ENCODE results near the gene CT45A1.
"Not testable (repeated sequence)": the region's sequence is repeated elsewhere in the genome, so short reads cannot be mapped to it uniquely, and the experiment has no call there.

CT45A1 gene, protein sequence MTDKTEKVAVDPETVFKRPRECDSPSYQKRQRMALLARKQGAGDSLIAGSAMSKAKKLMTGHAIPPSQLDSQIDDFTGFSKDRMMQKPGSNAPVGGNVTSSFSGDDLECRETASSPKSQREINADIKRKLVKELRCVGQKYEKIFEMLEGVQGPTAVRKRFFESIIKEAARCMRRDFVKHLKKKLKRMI

DNA sequence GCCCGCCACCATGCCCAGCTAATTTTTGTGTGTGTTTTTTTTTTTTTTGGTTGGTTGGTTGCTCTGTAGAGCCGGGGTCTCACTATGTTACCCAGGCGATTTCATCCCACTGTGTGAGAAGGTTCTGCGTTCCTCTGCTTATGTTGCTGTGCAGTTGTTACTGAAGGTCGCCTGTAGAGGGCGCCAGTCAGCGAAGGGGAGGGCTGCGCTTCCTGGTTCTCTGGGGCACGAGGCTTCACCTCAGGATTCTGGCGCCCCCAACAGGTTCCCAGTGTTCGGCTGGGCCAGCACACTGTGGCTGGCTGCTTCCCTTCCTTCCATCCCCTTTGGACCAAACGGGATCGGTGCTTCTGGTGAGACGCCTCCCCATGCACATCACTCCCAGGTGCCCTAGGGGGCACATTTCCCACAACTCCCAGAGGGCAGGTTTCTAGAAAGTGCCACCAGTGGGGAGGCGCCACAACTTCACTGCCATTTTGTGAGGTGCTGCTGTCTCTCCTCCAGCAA is at the start of gene CT45A1:
CT45A1 (plus strand) TSS at position 457 of the 507 bp plus-strand sequence. CDS start 5,302 bp downstream, outside the sequence.
- DNase-seq (ENCODE audit: low read depth, low spot score) = not testable (repeated sequence)

DNA sequence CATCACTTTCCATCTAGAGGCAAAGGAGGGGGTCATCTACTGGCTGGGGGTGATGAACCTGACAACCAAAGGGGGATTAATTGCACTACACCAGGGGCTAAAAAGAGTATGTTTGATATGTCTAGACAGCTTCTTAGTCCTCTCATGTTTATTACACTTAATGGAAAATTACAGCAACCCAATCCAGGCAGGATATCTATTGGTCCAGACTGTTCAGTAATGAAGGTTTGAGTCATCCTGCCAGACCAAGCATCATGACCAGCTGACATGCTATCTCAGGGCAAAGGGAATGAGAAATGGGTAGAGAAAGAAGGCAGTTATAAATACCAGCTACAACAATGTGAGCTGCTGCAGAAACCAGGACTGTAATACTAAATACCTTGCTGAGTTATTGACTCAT is 40.5 kb upstream of the CT45A1 start:
- not testable (repeated sequence) for DNase-seq (ENCODE audit: low read depth, low spot score)

DNA sequence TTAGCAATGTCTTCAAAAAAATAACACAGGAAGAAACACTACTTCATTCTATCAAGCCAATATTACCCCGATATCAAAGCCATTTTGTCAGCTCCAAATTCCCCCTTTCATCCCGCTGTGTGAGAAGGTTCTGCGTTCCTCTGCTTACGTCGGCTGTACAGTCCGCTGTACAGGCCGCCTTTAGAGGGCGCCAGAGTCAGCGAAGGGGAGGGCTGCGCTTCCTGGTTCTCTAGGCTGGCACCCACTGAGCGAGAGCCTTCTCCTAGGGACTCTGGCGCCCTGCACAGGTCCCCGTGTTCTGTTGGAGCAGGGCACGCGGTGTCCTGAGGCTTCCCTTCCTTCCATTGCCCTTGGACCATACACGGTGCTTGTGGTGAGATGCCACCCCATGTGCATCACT is 25.3 kb upstream of the CT45A1 start:
- DNase-seq (ENCODE audit: low read depth, low spot score) = no peak

DNA sequence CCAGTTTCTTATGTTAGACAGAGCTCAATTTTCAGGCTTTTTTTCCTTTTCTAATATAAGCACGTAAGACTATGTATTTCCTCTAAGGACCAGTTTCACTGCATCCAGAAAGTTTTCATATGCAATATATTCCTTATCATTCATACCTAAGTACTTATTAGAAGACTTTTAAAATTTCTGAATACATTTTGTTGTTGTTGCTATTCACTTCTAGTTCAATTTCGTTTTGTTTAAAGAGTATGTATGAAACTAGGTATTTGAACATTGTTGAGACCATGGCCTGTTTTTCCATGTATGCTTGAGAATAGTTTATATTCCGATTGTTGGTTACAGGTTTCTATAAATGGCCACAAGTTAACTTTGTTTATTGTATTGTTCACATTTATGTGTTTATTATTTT is 18.0 kb upstream of the CT45A1 start:
- no peak for DNase-seq (ENCODE audit: low read depth, low spot score)

DNA sequence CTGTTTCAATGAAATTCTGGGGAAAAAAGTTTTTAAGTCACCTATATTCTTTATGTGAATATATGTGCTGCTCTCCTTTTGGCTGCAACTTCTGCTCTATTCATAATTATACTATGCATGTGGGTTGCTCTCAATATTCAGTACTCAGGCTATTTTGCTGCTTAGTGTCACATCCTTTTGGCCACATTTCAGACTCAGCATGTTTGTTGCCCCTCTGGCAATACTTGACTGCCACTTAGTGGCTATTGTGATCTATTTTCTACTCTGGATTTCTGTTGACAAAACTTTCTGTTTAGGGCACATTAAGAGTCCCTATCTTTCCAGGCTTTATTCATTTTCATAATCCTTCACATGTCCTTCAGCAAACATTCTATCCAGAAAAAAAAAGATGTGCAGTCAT is 15.8 kb upstream of the CT45A1 start:
- no peak for DNase-seq (ENCODE audit: low read depth, low spot score)

DNA sequence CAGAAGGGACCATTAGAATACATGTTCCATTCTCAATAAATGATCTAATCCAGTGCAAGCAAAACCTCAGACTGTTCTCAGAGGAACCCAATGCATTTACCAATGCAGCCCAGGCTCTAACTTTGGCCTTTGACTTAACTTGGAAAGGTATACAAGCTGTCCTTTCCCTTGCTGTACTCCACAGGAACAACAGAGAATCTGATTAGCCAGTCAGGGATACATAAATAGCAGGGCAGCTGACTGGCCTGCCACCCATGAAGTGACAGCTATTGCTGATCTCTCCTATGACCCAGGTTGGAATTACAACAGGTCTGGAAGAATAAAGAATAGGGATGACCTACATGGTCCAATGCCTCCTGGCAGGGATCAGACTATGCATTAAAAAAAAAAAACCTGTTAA is 14.5 kb upstream of the CT45A1 start:
- DNase-seq (ENCODE audit: low read depth, low spot score) = no peak

DNA sequence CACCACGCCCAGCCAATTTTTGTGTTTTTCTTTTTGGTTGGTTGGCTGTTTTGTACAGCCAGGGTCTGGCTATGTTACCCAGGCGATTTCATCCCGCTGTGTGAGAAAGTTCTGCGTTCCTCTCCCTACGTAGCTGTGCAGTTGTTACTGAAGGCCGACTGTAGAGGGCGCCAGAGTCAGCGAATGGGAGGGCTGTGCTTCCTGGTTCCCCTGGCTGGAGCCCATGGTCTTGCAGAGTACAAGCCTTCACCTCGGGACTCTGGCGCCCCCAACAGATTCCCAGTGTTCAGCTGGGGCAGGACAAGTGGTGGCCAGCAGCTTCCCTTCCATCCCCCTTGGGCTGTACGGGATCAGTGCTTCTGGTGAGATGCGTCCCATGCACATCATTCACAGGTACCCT is 5.6 kb upstream of the CT45A1 start:
- DNase-seq (ENCODE audit: low read depth, low spot score) = no peak

DNA sequence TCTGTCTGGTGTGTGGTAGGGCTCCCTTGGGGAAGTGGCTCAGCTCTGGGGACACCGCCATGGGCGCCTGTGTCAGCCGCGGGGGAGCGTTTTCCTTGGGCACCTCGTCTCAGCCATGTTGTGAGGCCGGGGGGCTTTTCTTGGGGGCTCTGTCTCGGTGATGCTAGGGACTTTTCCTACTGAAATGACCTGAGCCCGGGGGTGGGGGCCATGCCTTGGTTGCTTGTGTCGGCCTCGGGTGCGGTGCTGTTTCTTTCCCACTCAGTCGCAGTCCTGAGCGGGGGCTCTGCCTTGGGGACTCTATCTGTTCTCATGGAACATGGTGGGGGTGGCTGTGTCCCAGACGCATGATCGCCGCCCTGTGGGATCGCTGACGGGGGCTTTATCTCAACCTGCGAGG is 356 bp downstream of the CT45A1 start:
- DNase-seq (ENCODE audit: low read depth, low spot score) = no peak

DNA sequence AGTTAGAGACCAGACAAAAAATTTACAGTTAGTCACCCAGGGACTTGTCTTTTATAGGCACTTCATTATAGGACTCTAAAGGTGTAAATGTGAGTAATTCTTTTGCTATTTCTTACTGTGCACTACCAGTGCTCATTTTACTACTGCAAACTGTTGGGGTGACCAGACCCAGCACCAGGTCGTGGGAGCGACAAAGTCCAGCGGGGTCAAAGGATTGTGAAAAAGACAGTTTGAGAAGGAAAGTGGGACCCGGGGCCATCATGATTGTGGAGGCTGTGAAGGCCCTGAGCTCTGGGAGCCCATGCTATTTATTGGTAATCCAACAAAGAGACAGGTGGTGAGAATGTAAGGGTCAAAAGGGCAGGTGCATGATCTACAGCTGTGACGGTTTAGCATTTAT is 21.2 kb downstream of the CT45A1 start:
- not testable (repeated sequence) for DNase-seq (ENCODE audit: low read depth, low spot score)

DNA sequence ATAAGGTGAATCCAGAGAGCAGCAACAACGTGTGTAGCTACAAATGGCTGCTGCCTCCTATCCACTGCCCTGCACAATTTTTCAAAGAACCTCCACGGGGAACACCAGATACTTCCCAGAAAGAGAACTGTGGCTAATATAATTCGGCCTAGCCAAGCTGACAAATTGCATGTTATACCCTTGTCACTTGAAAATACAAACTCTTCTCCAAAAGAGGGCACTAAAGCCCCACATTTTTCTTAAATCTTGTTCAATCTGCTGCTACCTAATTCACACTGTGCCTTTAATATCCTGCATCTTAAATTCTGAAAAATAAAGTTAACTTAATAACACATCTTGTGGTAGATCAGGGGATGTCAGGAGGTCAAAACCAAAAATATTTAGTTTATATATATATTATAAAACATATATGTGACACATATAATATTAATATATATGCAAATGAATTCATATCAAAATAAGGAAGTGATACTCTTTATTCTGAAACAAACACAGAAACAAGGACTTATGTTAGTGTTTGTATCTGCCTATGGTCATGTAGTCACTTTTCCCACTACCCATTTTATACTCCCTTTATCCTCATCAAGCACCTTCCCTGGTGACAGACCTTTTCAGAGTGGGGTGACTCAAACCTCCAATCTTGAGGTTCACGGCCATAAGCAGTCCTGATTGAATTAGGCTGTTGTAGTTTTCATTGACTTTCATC is 24.1 kb downstream of the CT45A1 start:
- DNase-seq (ENCODE audit: low read depth, low spot score) = peak; percentile 3

DNA sequence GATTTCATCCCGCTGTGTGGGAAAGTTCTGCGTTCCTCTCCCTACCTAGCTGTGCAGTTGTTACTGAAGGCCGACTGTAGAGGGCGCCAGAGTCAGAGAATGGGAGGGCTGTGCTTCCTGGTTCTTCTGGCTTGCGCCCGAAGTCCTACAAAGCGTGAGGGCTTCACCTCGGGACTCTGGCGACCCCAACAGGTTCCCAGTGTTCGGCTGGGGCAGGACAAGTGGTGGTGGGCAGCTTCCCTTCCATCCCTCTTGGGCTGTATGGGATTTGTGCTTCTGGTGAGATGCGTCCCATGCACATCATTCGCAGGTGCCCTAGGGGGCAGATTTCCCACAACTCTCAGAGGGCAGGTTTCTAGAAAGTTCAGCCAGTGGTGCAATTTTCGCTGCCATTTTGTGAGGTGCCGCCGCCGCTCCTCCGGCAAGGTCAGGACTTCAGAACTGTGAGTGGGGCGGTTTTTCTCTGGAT is 27.3 kb downstream of the CT45A1 start:
- peak; percentile 6 for DNase-seq (ENCODE audit: low read depth, low spot score)

DNA sequence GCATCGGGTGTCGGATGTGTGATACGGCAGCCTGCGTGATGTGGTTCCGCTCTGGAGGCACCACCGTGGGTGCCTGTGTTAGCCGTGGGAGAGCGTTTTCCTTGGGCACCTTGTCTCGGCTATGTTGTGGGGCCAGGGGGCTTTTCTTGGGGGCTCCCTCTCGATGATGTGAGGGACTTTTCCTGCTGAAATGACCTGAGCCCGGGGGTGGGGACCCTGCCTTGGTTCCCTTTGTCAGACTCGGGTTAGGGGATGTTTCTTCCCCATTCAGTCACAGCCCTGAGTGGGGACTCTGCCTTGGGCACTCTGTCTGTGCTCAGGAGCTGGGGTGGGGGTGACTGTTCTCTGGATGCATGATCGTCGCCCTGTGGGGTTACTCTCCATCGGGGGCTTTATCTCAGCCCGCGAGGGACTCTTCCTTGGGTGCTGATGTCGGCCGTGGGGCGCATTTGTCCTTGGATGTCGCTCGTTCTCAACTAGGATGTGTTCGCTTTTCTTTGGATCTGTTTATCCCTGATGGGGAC is 27.8 kb downstream of the CT45A1 start:
- DNase-seq (ENCODE audit: low read depth, low spot score) = no peak

DNA sequence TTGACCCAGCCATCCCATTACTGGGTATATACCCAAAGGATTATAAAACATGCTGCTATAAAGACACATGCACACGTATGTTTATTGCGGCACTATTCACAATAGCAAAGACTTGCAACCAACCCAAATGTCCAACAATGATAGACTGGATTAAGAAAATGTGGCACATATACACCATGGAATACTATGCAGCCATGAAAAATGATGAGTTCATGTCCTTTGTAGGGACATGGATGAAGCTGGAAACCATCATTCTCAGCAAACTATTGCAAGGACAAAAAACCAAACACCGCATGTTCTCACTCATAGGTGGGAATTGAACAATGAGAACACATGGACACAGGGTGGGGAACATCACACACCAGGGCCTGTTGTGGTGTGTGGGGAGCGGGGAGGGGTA is 31.3 kb downstream of the CT45A1 start:
- not testable (repeated sequence) for DNase-seq (ENCODE audit: low read depth, low spot score)

DNA sequence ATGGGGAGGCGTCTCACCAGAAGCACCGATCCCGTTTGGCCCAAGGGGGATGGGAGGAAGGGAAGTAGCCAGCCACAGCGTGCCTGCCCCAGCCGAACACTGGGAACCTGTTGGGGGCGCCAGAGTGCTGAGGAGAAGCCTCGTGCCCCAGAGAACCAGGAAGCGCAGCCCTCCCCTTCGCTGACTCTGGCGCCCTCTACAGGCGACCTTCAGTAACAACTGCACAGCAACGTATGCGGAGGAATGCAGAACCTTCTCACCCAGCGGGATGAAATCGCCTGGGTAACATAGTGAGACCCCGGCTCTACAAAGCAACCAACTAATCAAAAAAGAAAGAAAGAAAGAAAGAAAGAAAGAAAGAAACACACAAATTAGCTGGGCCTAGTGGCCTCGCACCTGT is 54.7 kb downstream of the CT45A1 start, which contains the start of gene CT45A3:
CT45A3 (minus strand) TSS at position 101 of the 400 bp plus-strand sequence. CDS start 3,747 bp downstream, outside the sequence.
- DNase-seq (ENCODE audit: low read depth, low spot score) = not testable (repeated sequence)

Data from astrocyte of the hippocampus (primary cell).